GM12892 (cell line): ENCODE results near the gene ANKRD52.

Experiments used
- POLR2A ChIP-seq: IDR thresholded peaks from 2 replicates; pipeline ENCODE4 v1.6.1; 2011; ENCODE audit warnings: low read depth, low read length, control low read depth
- TAF1 ChIP-seq: IDR thresholded peaks from 2 replicates; pipeline ENCODE4 v1.6.1; 2011; ENCODE audit warnings: low read depth, mild to moderate bottlenecking, control low read depth, low read length, borderline replicate concordance

DNA sequence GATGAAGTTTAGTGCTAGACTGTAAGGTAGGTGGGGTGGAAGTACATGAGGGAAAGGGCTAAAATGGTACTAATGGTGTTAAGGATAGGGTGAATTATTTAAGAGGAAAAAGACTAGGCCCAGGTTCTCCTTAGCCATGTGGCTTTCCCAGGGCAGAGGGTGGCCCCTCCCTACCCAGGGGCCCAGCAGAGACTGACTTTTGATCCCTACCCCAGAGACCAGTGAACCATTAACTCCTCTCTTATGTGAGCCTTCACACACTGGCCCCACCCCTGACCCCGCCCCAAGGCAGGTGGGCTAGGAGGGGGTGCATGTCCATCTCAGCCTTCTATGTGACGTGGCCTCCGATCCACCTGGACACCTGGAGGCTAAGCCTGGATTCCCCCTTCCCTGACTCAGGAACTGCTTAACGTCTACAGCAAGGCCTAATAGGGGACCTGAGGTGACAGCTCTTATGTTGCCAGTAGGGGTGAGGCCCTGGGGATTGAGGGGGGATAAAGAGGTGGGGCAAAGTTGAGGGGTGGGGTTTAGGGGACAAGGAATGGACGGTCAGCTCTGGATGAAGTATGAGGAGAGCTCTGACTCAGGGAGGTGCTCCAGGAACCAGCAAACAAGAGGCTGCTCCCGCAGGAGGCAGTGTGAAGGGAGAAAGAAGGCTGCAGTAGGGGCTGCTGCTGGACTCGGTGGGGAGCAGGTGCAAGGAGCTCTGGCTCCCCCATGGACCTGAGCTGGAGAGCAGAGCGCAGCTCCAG, 27.6 kb downstream of the ANKRD52 start:
- TF ChIP-seq POLR2A: no peak
- TF ChIP-seq TAF1: no peak
